Gastroesophageal sphincter (tissue), 4 donors: Measurements from ENCODE around the gene PPM1G. TPM values are rescaled to one million over a fixed set of nuclear protein-coding genes. Genes with fewer than 3 reads are reported as not detected.

ENCODE experiments used
- ATAC-seq: fragments of 150-250 bp; one replicate; pipeline ENCODE4 v1.9.1; 2016; ENCODE audit warnings: mild to moderate bottlenecking, moderate library complexity
- H3K27ac ChIP-seq, 4 donors: fragments of 200-600 bp; sonication (generic) in 3 of 4; 1 replicate in 3 of 4; 2 replicates in 1 of 4; pipeline ENCODE4 v1.5.1; 2016 to 2019
- H3K27me3 ChIP-seq: fragments of 200-600 bp; sonication (generic); one replicate; pipeline ENCODE4 v1.5.1; 2019
- H3K36me3 ChIP-seq, 2 donors: fragments of 200-600 bp; sonication (generic); one replicate each; pipeline ENCODE4 v1.5.1; 2019; ENCODE audit warnings: control low read depth in 1 of 2
- H3K4me1 ChIP-seq, 3 donors: fragments of 200-600 bp; sonication (generic); 1 replicate in 2 of 3; 2 replicates in 1 of 3; pipeline ENCODE4 v1.5.1; 2016 to 2019; ENCODE audit warnings: control low read depth in 2 of 3
- H3K4me3 ChIP-seq, 2 donors: fragments of 200-600 bp; sonication (generic); one replicate each; pipeline ENCODE4 v1.5.1; 2019; ENCODE audit warnings: mild to moderate bottlenecking in 1 of 2, moderate library complexity in 1 of 2
- H3K9me3 ChIP-seq, 3 donors: fragments of 200-600 bp; sonication (generic); one replicate each; pipeline ENCODE4 v1.5.1; 2017 to 2019; ENCODE audit warnings: control low read depth in 2 of 3
- CTCF ChIP-seq, 4 experiments: fragments of 200-600 bp in 2 of 4; fragments of 450-650 bp in 2 of 4; sonication (generic) in 1 of 4; IDR thresholded peaks; one replicate each; pipeline ENCODE4 v1.5.1; 2017 to 2019; ENCODE audit warnings: antibody characterized with exemption in 4 of 4, mild to moderate bottlenecking in 2 of 4, moderate library complexity in 2 of 4
- EP300 ChIP-seq: sonication (generic); formaldehyde crosslinking; IDR thresholded peaks from one replicate; pipeline ENCODE4 v1.6.1; 2017; ENCODE audit warnings: antibody characterized with exemption, mild to moderate bottlenecking
- POLR2A ChIP-seq, 2 donors: fragments of 450-650 bp; IDR thresholded peaks; one replicate each; pipeline ENCODE4 v1.6.1; 2017; ENCODE audit warnings: antibody characterized with exemption in 2 of 2, mild to moderate bottlenecking in 2 of 2, moderate library complexity in 1 of 2
- POLR2AphosphoS5 ChIP-seq: sonication (generic); formaldehyde crosslinking; IDR thresholded peaks from one replicate; pipeline ENCODE4 v1.6.1; 2017; ENCODE audit warnings: antibody characterized with exemption
- WGBS, 2 donors: methylation state at CpG; one replicate each; pipeline ENCODE4 v1.1.5; 2018; ENCODE audit warnings: low coverage in 1 of 2; 5-methylcytosine and 5-hydroxymethylcytosine counted together
- total RNA-seq, 4 donors: library from RNA; depleted of rRNA; stranded (reverse); fragments of >200 nt; gene quantifications; one replicate each; pipeline ENCODE4 v1.1.0, GENCODE V29; 2016

PPM1G gene
- total RNA-seq, 4 donors from 2014 or later, result 50.2 to 74.2 (median 58.8) TPM

GRCh38 chr2:27379836-27380625 lies 29.4 kb downstream of the PPM1G start:
- peaks cover 0 to 71% of the 10 kb centered on the region in 2 donors for H3K36me3 ChIP-seq
- TF ChIP-seq EP300 (no peak), POLR2AphosphoS5 (peak; percentile 11)

GRCh38 chr2:27379383-27379835 lies 30.0 kb downstream of the PPM1G start:
- Histone ChIP-seq H3K4me1 (peaks cover 0 to 34% (median 14%) of the 10 kb centered on the region in 3 donors), H3K9me3 (no peaks in the 10 kb centered on the region), H3K27ac (peak overlapping the region in 3 of 4 donors; percentile 90 to 95 (median 90)), H3K4me3 (peak overlapping the region in 1 of 2 donors; percentile 79), H3K27me3 (no peaks in the 10 kb centered on the region), H3K36me3 (peaks cover 0 to 71% of the 10 kb centered on the region in 2 donors)
- WGBS, 2 donors, result 54 to 67% methylated on average over 2 of the region's 2 CpGs
- no peak for TF ChIP-seq CTCF (IDR thresholded peaks at IDR 0.05)
- no peak for TF ChIP-seq POLR2A (IDR thresholded peaks at IDR 0.05)
- TF ChIP-seq EP300, result no peak
- TF ChIP-seq POLR2AphosphoS5, result no peak
- ATAC-seq, result no peak

More at GRCh38 chr2:27379836-27380625, 29.4 kb downstream of the PPM1G start:
- H3K27me3 ChIP-seq, result no peaks in the 10 kb centered on the region
- no peaks in the 10 kb centered on the region for H3K9me3 ChIP-seq
- peaks cover 0 to 34% (median 14%) of the 10 kb centered on the region in 3 donors for H3K4me1 ChIP-seq
- peak overlapping the region; percentile 43 to 95 (median 90) for H3K27ac ChIP-seq
- WGBS, 2 donors, result 0 to 4% methylated on average over 5 to 12 of the region's 35 CpGs
- ATAC-seq, result peak; percentile 65
- H3K4me3 ChIP-seq, result peak overlapping the region; percentile 53 to 79

GRCh38 chr2:27378809-27379290 lies 30.5 kb downstream of the PPM1G start:
- no peak for ATAC-seq
- Histone ChIP-seq H3K9me3 (no peaks in the 10 kb centered on the region), H3K36me3 (peaks cover 0 to 71% of the 10 kb centered on the region in 2 donors), H3K27ac (peak overlapping the region in 2 of 4 donors; percentile 31 to 90), H3K4me1 (peaks cover 0 to 34% (median 14%) of the 10 kb centered on the region in 3 donors), H3K27me3 (no peaks in the 10 kb centered on the region), H3K4me3 (no peak overlapping the region)
- WGBS, 2 donors, result 83% methylated on average over 2 of the region's 9 CpGs; no CpG with 5 or more reads in 1 of the 2 donors
- TF ChIP-seq EP300, result no peak
- no peak for TF ChIP-seq POLR2AphosphoS5
- TF ChIP-seq CTCF (IDR thresholded peaks at IDR 0.05), result no peak
- no peak for TF ChIP-seq POLR2A (IDR thresholded peaks at IDR 0.05)

GRCh38 chr2:27378096-27378808 lies 31.1 kb downstream of the PPM1G start:
- Histone ChIP-seq H3K4me3 (no peak overlapping the region), H3K27ac (peak overlapping the region in 3 of 4 donors; percentile 8 to 90 (median 31)), H3K4me1 (peaks cover 0 to 40% (median 14%) of the 10 kb centered on the region in 3 donors), H3K27me3 (no peaks in the 10 kb centered on the region), H3K9me3 (no peaks in the 10 kb centered on the region), H3K36me3 (peaks cover 0 to 71% of the 10 kb centered on the region in 2 donors)
- TF ChIP-seq CTCF (IDR thresholded peaks at IDR 0.05), result no peak
- peak; percentile 26 for TF ChIP-seq POLR2AphosphoS5
- WGBS, 2 donors, result 68 to 79% methylated on average over 4 to 8 of the region's 29 CpGs
- ATAC-seq, result no peak

GRCh38 chr2:27377618-27378095 lies 31.7 kb downstream of the PPM1G start:
- no CpG with 5 or more reads among the region's 18 CpGs for WGBS, 2 donors
- H3K9me3 ChIP-seq, result no peaks in the 10 kb centered on the region
- TF ChIP-seq POLR2AphosphoS5 (no peak), CTCF (IDR thresholded peaks at IDR 0.05) (no peak), POLR2A (IDR thresholded peaks at IDR 0.05) (no peak), EP300 (no peak)
- peaks cover 0 to 73% of the 10 kb centered on the region in 2 donors for H3K36me3 ChIP-seq
- peaks cover 0 to 46% (median 15%) of the 10 kb centered on the region in 3 donors for H3K4me1 ChIP-seq
- no peak overlapping the region for H3K27ac ChIP-seq
- ATAC-seq, result no peak
- no peaks in the 10 kb centered on the region for H3K27me3 ChIP-seq
- H3K4me3 ChIP-seq, result no peak overlapping the region
